H54 (cell line): ENCODE data around the gene TMEM187.
A peak's percentile ranks its signal among the peaks of the same experiment; 100 is the strongest.

Source experiments
- DNase-seq: peaks from one replicate; pipeline ENCODE4 v3.0.0; 2011; ENCODE audit warnings: low spot score, mixed read lengths; ENCODE audit not compliant: insufficient read length
- FAIRE-seq: peaks from 3 replicates; lab custom pipeline; 2011; peaks lifted over from hg19 to GRCh38; lab: Jason Lieb, UNC
- POLR2A ChIP-seq: IDR thresholded peaks from 2 replicates; pipeline ENCODE4 v1.6.1; 2011; ENCODE audit warnings: low read depth, mild to moderate bottlenecking, low read length

Gene TMEM187, protein sequence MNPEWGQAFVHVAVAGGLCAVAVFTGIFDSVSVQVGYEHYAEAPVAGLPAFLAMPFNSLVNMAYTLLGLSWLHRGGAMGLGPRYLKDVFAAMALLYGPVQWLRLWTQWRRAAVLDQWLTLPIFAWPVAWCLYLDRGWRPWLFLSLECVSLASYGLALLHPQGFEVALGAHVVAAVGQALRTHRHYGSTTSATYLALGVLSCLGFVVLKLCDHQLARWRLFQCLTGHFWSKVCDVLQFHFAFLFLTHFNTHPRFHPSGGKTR

DNA sequence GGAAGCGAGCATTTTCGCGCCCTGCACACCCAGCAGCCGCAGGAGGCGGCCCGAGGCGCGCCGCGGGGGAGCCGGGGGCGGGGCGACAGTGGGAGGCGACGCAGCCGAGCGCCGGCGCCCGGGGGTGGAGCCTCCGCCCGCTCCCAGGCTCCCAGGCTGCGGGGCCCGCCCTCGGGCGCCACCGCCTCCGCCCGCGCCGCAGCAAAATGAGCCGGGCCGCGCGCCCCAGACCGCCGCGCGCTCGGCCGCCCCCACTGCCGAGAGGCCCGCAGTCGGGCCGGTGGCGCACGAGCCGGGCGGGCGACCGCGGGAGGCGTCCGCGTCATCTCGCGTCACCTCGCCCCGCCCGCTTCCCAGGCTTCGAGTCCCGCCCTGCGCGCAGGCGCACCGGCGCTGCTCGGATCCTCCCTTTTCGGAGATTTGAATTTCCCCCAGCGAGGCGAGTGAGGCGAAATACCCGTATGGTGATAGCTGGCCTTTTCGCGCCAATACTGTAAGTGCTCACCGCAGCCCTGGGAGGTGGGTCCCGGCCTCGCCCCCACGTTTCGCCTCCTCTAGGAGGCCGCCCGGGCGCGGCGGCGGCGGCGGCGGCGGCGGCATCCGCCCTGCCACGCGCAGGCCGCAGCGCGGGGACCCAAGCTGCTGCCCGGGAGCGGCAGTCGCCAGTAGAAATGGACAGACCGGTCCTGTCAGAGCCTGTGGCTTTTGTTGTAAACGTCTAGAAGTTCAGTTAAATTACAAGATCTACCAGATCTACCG lies at the start of gene TMEM187:
Gene TMEM187 (plus strand): TSS at position 387 of the 759 bp plus-strand sequence. CDS start 9,309 bp downstream, outside the sequence.
- peak; percentile 39; the same call in 1 of the 2 replicates for TF ChIP-seq POLR2A
- no peak for FAIRE-seq

DNA sequence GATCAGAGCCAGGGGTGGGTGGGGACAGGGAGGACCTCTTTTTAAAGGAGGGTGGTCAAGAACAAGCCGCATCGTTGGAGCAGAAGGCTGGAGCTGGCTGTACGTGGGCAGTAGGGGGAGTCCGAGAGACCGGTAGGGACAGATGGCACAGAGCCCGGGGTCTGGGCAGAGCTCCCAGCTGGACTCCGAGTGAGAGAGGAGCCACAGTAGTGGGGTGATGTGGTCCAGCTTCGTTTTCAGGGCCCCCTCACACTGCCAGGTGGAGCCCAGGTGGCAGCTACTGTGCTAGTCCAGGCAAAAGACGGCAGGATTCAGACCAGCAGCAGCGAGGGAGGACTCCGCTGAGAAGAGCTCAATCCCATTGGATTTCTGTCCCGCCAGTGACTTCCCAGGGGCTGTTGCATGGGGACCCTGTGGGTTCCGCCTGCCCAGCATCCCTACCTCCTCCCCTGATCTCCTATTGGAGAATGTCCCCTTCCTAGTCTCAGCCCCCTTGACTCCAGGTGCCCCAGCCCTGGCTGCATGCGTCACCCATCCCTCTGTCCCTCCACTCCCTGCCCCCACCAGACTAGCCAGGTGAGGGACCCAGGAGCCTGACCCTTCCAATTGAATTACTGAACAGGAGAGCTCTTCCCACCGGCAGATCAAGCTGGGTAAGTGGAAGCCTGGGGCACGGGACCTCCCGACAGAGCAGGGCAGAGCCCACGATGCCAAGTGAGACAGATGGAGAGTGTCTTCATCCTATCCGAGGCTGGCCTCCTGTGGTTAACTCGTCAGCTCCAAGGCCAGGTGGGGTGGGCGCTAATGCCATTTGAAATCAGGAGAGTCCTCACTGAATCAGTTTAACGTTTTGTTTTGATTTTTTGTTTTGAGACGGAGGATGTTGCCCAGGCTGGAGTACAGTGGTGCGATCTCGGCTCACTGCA lies 49.4 kb upstream of the TMEM187 start:
- no peak for TF ChIP-seq POLR2A
- DNase-seq (peak; percentile 75), FAIRE-seq (no peak)

More for the DNA sequence above, at the start of gene TMEM187:
- DNase-seq, result peak; percentile 86

DNA sequence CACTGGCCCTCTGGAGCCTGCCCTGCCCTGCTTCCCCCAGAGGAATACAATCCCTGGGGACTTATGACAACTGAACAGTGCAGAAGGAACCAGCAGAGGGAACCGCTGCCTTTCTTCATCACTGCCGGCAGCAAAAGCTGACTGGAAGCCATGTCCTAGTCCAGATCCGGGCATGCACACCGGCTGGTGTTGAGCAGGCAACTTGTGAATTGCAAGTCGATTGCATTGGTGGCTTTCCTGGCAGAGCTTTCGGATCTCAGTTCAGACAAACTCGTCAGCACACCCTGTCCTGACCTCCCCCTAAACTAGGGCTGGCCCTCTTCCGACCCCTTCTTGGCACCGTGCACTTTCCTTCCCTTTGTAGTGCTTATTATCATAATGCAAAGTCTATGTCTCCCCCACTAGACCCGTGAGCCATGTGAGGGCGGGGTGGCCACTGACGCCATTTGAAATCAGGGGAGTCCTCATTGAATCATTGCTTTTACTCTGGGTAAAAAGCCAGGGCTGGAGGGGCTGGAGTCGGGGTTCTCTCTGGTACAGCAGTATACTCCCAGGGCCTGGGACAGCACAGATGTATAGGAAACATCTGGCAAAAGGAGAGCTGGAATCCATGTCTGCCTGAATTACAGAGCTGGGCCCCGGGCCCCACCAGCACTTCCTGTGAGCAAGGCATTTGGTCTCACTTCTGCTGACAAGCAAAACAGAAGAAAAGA lies 48.2 kb upstream of the TMEM187 start:
- DNase-seq, result peak; percentile 78
- no peak for FAIRE-seq
- TF ChIP-seq POLR2A, result no peak

DNA sequence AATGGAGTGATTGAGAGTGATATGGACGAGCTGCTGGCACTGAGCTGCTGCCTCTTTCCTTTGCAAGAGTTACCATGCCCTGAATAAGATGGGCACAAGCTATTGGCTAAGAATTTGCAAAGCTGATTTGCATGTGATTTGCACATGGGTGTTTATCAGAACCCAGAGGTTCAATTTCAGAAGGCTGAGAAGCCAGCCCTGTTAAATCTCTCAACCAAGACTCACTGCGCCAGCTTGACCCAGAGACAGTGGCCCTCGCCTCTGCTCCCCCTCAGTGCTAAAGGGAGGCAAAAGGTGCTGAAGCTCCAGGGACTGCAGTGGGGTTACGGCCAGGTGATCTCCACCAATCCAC lies 47.2 kb upstream of the TMEM187 start:
- no peak for DNase-seq
- FAIRE-seq, result no peak
- no peak for TF ChIP-seq POLR2A

DNA sequence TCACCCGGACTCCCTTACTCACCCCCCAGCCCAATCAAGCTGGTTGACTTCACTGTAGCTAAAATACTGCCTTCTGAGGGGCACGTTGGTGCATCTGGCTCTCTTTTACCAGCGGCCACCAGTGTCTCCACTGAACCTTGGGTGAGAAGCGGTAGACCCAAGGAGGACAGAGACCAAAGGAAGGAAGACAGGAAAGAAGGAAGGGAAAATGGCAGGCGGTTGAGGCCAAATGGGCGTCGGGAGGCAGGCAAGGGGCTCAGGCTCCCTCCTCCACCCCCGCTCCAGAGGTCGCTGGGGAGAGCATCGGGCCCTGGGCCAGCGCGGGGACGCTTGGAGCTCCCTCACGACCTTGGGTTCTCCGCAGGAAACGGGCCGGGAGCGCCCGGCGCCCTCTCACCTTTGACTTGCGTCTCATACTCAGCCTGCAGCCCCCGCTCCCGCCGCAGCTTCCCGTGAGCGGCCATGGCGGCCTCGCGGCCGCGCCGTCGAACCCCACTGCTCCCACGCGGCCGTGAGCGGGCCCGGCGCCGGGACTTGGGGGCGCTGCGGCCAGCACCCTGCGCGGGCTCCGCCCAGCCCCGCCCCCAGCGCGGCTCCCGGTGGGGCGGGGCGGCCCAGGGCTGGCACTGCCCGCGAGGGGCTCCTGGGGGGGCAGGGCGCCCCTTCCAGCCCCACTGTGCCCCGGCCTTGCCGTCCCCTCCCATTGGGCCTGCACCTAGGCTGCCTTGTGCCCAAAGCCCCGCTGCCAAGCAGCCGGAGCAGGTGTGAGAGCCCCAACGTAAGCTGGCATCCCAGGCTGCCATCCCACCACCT lies 46.6 kb upstream of the TMEM187 start, which contains the start of gene ARHGAP4:
Gene ARHGAP4 (minus strand): TSS at position 526 of the 813 bp plus-strand sequence. CDS start 62 bp downstream, at position 464.
- FAIRE-seq (no peak), DNase-seq (no peak)
- TF ChIP-seq POLR2A, result no peak

DNA sequence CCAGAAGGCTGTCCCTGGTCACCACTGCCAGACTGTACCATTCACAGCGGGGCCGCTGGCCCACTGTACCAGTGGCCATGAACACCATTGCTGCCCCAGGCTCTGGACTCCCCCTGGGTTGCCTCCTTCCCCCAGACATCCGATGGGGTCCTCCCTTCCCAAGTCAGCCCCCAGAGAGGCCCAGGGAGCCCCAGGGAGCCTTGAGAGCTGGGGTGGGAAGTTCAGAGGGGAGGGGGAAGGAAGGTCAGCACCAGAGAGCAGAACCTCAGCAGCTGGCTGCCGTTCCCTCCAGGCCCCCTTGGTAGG lies 46.0 kb upstream of the TMEM187 start:
- DNase-seq (no peak), FAIRE-seq (no peak)
- no peak for TF ChIP-seq POLR2A

DNA sequence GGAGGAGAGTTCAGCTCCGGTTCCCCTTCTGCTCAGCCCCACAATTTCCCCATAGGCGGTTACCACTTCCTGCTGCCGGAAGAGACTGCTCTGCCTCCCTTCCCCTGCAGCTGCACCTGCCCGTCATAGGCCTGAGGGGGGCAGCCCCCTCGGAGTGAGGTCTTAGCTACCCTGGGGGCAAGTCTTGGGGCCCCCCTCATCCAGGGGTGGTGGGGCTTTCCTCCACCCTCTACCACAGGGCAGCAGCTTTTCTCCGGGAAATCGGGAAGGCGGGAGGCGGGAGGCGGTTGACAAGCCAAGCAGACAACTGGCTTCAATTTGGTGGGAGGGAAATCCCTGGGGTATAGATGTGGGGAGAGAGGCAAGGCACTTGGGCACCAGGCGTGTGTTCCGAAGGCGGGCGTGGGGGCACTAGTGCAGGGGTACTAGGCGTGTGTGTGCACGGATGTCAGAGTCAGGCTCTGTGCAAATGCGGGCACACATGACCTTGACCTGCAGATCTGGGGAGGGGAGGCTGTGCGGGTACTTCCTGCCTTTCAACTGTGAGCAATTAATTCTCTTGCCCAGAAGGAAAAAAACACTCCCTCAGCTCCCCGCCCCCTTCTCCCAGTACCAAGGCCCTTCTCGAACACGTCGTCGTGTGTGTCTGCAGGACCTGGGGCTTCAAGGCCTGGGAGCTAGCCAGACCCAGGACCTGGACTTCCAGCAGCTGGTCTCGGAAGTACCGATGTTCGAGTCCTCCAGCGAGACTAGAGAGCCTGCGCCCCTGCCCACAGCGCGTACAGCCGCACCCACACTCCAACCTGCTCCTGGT lies 45.5 kb upstream of the TMEM187 start:
- no peak for FAIRE-seq
- TF ChIP-seq POLR2A, result peak; percentile 10; the same call in 1 of the 2 replicates

DNA sequence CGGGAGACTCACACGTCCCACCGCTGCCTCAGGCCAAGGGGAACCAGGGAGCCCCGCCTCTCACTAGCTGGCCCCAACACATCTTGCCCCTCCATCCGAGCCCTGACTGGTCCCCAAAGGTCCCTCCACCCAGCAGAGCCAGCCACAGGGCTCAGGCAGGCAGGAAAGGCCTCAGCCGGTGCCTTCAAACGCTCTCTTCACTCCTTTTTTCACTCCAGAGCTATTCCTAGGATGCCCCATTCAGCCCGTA lies 45.0 kb upstream of the TMEM187 start:
- DNase-seq (no peak), FAIRE-seq (no peak)
- TF ChIP-seq POLR2A, result no peak

More for the DNA sequence above, 45.5 kb upstream of the TMEM187 start:
- DNase-seq, result no peak

DNA sequence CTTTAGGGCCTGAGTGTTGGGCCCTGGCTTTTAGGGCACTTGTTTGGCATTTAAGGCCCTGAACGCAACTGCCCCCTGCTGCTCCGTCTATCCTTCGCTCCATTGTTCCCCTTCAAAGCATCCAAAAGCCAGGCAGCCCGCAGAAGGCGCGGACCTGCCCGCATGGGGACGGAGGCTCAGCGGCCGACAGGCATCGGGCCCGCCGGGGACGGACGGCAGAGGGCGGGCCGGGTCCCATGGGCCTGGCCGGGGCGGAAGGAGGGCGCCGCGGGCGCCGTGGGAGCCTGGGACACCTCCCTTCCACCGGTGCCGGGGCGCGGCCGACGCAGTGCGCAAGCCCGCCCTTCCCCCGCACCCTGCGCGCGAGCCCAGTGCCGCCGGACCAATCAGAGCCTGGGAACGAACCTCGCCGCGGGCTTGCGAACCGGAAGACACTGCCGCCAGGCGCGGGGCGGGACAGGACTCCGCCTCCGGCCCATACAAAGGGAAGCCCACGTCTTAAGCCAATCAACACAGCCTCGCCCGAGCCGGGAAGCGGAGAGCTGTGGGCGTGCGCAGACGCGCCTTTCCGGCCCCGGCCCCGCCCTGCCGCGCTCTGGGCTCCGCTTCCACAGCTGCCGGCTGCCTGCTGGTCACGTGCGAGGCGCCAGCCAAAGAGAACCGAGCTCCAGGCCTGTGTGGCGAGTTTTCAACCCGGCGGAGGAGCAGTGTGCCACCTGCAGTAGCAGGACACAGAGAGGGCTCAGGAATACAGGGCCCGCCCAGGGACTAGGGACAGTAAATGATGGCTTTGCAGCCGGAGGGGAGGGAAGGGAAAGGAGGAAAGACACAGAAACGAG lies 44.4 kb upstream of the TMEM187 start:
- peak; percentile 55 for TF ChIP-seq POLR2A
- FAIRE-seq, result peak; percentile 66
- DNase-seq, result peak; percentile 99

DNA sequence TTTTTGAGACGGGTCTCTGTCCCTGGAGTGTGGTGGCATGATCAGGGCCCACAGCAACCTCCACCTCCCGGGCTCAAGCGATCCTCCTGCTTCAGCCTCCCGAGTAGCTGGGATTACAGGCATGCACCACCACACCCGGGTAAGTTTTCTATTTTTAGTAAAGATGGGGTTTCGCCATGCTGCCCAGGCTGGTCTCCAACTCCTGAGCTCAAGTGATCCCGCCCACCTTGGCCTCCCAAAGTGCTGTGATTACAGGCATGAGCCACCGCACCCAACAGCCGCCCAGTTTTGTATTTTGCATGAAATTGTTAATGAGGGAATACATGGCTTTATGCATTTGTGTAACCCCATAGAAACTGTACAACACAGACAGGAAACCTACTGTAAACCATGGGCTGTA lies 43.7 kb upstream of the TMEM187 start:
- TF ChIP-seq POLR2A, result no peak

DNA sequence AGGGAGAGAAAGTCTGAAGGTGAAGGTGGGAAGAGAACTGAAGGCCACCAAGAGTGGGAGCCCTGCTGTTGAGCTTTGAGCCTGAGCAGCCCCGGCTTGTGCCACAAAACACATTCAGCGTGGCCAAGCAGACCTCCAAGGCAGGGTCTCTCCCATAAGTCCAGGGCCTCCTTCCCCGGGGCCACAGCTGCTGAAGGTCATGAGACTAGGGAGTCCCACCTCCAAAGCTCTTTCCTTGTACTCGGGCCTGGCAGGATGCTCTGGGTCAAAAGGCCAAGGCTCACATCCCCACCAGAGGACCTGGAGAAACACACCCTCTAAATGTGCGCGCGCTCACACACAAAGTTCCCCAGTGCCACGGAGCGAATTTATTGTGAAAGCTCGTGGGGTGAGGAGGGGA lies 43.0 kb upstream of the TMEM187 start:
- no peak for TF ChIP-seq POLR2A
- DNase-seq (no peak), FAIRE-seq (no peak)

More for the DNA sequence above, 43.7 kb upstream of the TMEM187 start:
- no peak for DNase-seq
- no peak for FAIRE-seq
